GM19035 (cell line): ENCODE results near the gene C1orf35.

Experiments used
- ATAC-seq: cut with Tn5 transposase; IDR thresholded peaks from one replicate; pipeline ENCODE4 v1.9.1; 2021; ENCODE audit not compliant: unreplicated experiment

Gene C1orf35

GRCh38 chr1:228095161-228095560 lies 8.0 kb downstream of the C1orf35 start:
- ATAC-seq: no peak

DNA sequence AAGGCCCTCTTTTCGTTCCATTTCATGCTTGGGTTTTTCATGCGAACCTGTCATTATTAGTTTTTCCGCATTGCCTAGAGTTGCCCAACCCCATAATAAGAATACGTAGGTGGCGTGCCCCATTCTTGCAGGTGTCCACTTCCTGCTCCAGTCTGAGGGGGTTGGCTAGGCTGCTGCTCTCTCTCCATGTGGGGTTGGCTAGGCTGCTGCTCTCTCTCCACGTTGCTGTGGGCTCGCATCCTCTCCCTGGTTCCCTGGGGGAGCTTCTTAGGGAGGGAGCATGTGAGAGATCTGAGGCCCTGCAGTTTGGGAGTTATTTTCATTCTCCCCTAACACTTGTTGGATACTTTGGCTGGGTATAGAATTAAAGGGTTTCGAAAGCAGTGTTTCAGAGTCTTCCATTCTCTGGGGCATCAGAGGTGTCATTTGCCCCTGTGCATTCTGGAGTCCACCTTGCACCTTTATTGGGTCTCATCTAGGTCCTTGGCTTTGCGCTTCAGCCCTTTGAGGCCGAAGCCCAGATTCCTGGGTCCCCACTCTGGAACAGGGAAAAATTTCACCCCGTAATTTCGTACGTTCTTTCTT lies 8.6 kb downstream of the C1orf35 start:
- no peak for ATAC-seq

DNA sequence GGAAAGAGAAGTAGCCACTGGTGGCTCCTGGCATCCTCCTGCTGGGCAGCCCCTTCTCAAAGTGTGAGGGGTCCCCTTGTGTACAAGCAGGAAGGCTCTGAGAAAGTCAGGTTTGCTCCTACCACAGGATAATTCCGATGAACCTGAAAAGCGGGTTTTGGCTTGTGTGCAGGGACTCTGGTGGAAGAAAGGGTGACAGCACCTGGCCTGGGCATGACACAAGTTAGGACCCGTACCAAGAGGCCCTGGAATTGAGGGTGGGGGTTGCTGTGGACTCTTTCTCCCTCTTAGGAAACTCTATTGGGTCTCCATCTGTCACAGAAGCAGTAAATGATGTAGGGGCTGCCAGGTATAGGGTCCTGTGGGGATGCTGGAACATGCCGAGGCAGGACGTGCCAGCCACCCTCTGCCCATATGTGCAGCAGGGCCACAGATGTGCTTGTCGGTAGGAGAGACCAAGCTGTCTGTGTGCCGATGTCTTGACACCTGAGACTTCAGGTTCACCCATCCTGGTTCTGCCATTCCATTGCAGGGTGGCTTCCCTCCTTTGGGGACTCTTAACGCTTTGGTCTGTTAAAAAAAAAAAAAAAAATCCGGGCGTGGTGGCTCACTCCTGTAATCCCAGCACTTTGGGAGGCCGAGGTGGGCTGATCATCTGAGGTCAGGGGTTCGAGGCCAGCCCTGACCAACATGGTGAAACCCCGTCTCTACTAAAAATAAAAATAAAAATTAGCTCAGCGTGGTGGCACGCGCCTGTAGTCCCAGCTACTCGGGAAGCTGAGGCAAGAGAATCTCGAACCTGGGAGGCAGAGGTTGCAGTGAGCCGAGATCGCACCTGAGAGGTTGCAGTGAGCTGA lies 9.8 kb downstream of the C1orf35 start:
- no peak for ATAC-seq

GRCh38 chr1:228092342-228093049 lies 10.6 kb downstream of the C1orf35 start:
- no peak for ATAC-seq

DNA sequence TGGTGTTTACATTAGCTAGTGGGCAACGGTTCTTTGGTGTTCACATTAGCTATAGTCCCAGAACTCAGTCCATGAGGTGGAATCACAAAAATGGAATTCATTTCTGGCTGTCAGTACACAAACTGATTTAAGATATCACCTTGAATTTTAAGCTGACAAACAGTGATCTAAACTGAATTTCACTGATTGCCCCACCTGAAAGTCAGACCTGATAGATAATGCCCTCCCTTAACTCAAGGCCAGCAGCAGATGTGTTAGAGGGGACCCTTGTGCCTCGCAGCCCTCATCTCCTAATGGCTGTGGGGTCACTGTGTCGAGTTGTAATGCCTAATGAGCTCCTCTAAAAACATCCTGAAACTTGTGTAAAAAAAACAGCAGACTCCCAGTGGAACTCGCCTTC lies 12.0 kb downstream of the C1orf35 start:
- no peak for ATAC-seq

DNA sequence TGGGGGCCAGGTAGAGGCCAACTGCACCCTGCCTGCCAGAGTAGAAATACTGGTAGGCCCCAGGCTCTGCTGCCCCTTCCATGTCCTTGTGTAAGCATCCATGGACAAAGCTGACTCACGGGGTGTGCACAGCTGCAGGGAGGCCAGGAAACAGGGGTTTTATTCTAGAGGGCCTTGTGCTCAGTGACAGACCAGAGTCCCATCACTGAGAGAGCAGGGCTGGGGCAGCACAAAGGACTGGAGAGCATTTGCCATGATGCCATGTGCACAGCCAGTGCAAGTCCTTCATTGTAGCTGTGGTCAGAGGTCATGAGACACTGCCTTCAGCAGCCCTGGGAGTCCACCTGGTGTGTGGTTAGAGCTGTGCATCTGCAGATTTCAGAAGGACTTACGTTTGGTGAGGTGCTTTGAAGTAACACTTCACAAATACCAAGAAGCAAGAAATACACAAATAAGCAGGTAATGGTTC lies 12.5 kb downstream of the C1orf35 start:
- no peak for ATAC-seq

- no peak for ATAC-seq
These were observed 13.4 kb downstream of the C1orf35 start for GRCh38 chr1:228089519-228090380.

GRCh38 chr1:228088586-228089498 lies 14.3 kb downstream of the C1orf35 start:
- no peak for ATAC-seq

GRCh38 chr1:228087771-228088251 lies 15.3 kb downstream of the C1orf35 start:
- no peak for ATAC-seq

- ATAC-seq: no peak
These were observed 17.7 kb downstream of the C1orf35 start for GRCh38 chr1:228085287-228085951.

GRCh38 chr1:228084797-228085196 lies 18.3 kb downstream of the C1orf35 start:
- ATAC-seq: no peak

DNA sequence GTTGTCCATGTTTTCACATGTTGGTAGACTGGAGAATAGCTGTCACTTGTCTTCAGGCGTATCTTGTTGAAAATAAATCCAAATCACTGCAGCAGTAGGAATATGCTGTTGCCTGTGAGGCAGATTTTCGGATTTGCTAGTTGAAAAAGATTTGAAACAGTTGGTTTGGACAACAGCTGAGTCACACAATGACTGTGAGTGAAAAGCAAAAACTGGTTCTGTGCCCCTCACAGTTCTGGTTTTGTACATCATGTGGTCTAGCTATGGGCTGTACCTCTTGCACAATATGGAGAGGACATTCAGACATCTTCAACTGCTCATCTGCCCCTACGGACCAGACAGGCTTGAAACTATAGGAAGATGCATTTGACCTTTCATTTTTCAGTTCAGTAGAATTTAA lies 18.8 kb downstream of the C1orf35 start:
- ATAC-seq: no peak

DNA sequence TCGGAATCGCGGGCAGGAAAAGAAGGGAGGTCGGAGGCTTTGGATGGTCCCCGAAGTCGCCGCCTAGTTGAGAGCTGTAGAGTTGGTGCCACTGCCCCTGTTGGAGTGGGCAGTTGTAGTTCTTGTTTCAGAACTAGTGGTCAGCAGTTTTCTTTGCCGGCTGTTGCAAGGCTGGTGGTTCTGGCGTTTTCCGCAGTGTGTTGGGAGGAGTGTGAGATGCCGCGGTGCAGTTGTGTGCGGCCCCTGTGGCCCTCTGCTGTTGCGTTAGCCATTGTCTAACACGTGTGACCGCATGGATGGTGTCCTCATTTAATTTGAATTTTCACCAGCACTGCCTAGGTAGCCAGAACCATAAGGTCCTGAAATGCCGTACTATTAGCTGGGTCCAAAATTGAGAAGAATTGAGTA lies 19.2 kb downstream of the C1orf35 start:
- no peak for ATAC-seq

DNA sequence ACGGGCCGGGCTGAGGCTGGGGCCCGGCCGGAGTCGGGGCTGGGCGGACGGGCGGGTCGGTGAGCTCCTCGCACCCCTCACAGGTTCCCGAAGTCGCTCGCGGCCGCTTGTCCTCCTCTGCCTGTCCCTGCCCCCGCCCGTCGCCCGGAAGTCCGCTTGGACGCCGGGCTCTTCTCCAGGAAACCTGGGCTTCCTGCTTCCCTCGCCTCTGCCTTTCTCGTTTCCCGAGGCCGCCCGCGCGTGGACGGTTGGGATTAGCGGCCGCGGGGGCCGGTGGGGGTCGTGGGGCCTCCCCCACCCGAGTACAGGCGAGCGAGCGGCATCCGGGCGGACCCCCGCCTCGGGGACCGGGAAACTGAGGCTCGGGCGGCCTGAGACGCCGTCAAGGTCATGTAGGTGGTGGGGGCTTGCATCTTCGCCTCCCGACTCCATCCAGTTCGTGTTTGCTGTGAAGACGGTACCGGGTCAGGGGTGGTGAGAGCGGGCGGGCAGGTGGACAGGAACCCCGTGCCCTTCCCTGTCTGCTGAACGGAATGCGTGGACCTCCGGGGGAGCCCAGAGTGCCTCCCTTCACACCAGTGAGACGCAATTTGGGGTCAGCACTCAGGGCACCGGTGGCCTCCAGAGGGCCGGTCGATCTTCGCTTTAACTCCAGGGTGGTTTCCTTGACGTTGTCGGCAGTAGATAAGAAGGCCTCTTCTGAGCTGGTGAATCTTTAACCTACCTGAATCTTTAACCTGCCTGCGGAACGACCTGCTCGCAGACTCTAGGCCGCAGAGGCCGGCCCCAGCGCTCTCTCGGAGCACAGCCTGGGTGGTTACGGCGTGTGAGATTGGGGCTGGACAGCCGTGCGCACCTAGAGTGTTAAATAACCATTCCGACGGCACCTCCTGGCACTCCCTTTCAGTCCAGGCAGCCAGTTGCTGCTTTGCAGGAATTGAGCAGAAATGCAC lies 19.9 kb downstream of the C1orf35 start:
- peak; percentile 26 for ATAC-seq

- ATAC-seq: peak; percentile 76
These were observed 20.8 kb downstream of the C1orf35 start, which contains the start of gene ARF1 for GRCh38 chr1:228082214-228082917. TSS of gene ARF1 (plus strand) at chr1:228082708. CDS start at chr1:228097115, 14,407 bp downstream.

GRCh38 chr1:228081578-228082213 lies 21.4 kb downstream of the C1orf35 start:
- peak; percentile 7 for ATAC-seq

DNA sequence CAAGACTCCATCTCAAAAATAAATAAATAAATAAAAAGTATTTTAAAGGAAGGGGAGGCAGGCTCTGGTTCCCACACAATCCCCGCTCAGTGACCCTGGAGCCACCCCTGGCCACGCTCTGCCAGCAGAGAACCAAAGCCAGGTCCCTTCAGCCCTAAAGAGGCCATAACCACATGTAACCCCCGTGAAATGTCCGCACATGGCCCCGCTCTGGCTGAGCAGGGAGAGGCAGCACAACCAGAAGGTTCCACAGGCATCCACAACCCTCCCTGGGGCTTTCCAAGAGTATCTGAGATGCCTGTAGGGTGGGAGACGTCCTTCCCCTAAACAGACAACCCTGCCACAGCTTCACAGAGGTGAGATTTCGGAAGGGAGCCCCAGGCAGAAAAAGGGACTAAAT lies 22.0 kb downstream of the C1orf35 start:
- no peak for ATAC-seq
